Measurements from ENCODE around the gene PIK3AP1. TPM values are rescaled to one million over a fixed set of nuclear protein-coding genes. Genes with fewer than 3 reads are reported as not detected.

PIK3AP1 gene
- total RNA-seq, 1 experiment from 2014 or later, result 3.7 TPM

GRCh38 chr10:96687317-96688012, 32.8 kb downstream of the PIK3AP1 start:
- Histone ChIP-seq H3F3A (ENCODE audit: low read length, unreplicated experiment) (no peaks in the 10 kb centered on the region), H3K27me3 (ENCODE audit: low read length) (no peaks in the 10 kb centered on the region), H3K36me3 (ENCODE audit: low read depth, low read length) (no peaks in the 10 kb centered on the region), H3K9me3 (ENCODE audit: low read length) (no peaks in the 10 kb centered on the region), H4K20me1 (ENCODE audit: low read length) (no peaks in the 10 kb centered on the region), H3K9ac (ENCODE audit: low read length) (no peak overlapping the region), H3K4me2 (ENCODE audit: low read length) (no peak overlapping the region), H3K27ac (ENCODE audit: low read length) (no peak overlapping the region), H3K4me1 (ENCODE audit: insufficient read depth, low read length) (no peaks in the 10 kb centered on the region), H3K9me2 (replicated peaks; ENCODE audit: low read length) (no peaks in the 10 kb centered on the region), H3K79me2 (ENCODE audit: low read length) (no peaks in the 10 kb centered on the region), H2AFZ (ENCODE audit: low read length) (no peak overlapping the region), H3K4me3 (ENCODE audit: low read length) (no peak overlapping the region)
- ATAC-seq (no peak), DNase-seq (no peak)
- intact Hi-C loops (cut with micrococcal nuclease), result no loop called here
- POLR2A ChIA-PET (ENCODE audit: unreplicated experiment), result no interaction called here
- TF ChIP-seq EZH2phosphoT487 (IDR thresholded peaks at IDR 0.05; ENCODE audit: borderline replicate concordance, low read length), result no peak
- no TSS peak for BruUV-seq (replicated peaks)
- CTCF ChIA-PET, result no interaction called here

GRCh38 chr10:96686514-96686913, 33.8 kb downstream of the PIK3AP1 start:
- no peak for TF ChIP-seq EZH2phosphoT487 (IDR thresholded peaks at IDR 0.05; ENCODE audit: borderline replicate concordance, low read length)
- no peak for TF ChIP-seq EZH2 (IDR thresholded peaks at IDR 0.05; ENCODE audit: low read length, unreplicated experiment)
- TF ChIP-seq CTCF (conservative IDR thresholded peaks at IDR 0.05; ENCODE audit: low read depth, low read length), result no peak
- no peak for ATAC-seq
- Histone ChIP-seq H3K9me2 (replicated peaks; ENCODE audit: low read length) (no peaks in the 10 kb centered on the region), H3K79me2 (ENCODE audit: low read length) (no peaks in the 10 kb centered on the region), H3K4me2 (ENCODE audit: low read length) (no peak overlapping the region), H3K27ac (ENCODE audit: low read length) (no peak overlapping the region), H4K20me1 (ENCODE audit: low read length) (no peaks in the 10 kb centered on the region), H3K4me1 (ENCODE audit: insufficient read depth, low read length) (no peaks in the 10 kb centered on the region), H3K27me3 (ENCODE audit: low read length) (no peaks in the 10 kb centered on the region), H3F3A (ENCODE audit: low read length, unreplicated experiment) (no peaks in the 10 kb centered on the region), H3K9me3 (ENCODE audit: low read length) (no peaks in the 10 kb centered on the region), H2AFZ (ENCODE audit: low read length) (no peak overlapping the region), H3K4me3 (ENCODE audit: low read length) (no peak overlapping the region), H3K36me3 (ENCODE audit: low read depth, low read length) (no peaks in the 10 kb centered on the region), H3K9ac (ENCODE audit: low read length) (no peak overlapping the region)
- no peak for DNase-seq
- BruUV-seq (replicated peaks), result no TSS peak
- POLR2A ChIA-PET (ENCODE audit: unreplicated experiment), result no interaction called here
- intact Hi-C loops (cut with micrococcal nuclease), result no loop called here
- CTCF ChIA-PET, result no interaction called here

GRCh38 chr10:96685306-96685705, 35.0 kb downstream of the PIK3AP1 start:
- no peaks in the 10 kb centered on the region for H3K79me2 ChIP-seq (ENCODE audit: low read length)
- ATAC-seq, result no peak
- H3K4me3 ChIP-seq (ENCODE audit: low read length), result no peak overlapping the region
- no peaks in the 10 kb centered on the region for H3F3A ChIP-seq (ENCODE audit: low read length, unreplicated experiment)
- ChIA-PET CTCF (no interaction called here), POLR2A (ENCODE audit: unreplicated experiment) (no interaction called here)
- no peak overlapping the region for H3K9ac ChIP-seq (ENCODE audit: low read length)
- no peak overlapping the region for H2AFZ ChIP-seq (ENCODE audit: low read length)
- no peak overlapping the region for H3K27ac ChIP-seq (ENCODE audit: low read length)
- BruUV-seq (replicated peaks), result no TSS peak
- no peaks in the 10 kb centered on the region for H3K27me3 ChIP-seq (ENCODE audit: low read length)
- DNase-seq, result no peak
- no peaks in the 10 kb centered on the region for H3K9me3 ChIP-seq (ENCODE audit: low read length)
- intact Hi-C loops (cut with micrococcal nuclease), result no loop called here
- no peaks in the 10 kb centered on the region for H3K36me3 ChIP-seq (ENCODE audit: low read depth, low read length)
- no peak for TF ChIP-seq CTCF (conservative IDR thresholded peaks at IDR 0.05; ENCODE audit: low read depth, low read length)
- TF ChIP-seq EZH2 (IDR thresholded peaks at IDR 0.05; ENCODE audit: low read length, unreplicated experiment), result no peak
- TF ChIP-seq EZH2phosphoT487 (IDR thresholded peaks at IDR 0.05; ENCODE audit: borderline replicate concordance, low read length), result no peak
- H3K4me1 ChIP-seq (ENCODE audit: insufficient read depth, low read length), result no peaks in the 10 kb centered on the region
- no peak overlapping the region for H3K4me2 ChIP-seq (ENCODE audit: low read length)
- H3K9me2 ChIP-seq (replicated peaks; ENCODE audit: low read length), result no peaks in the 10 kb centered on the region
- no peaks in the 10 kb centered on the region for H4K20me1 ChIP-seq (ENCODE audit: low read length)

Data from PC-3 (cell line).